WTC11 (cell line): ENCODE data around the gene SHISA6. TPM values are rescaled to one million over a fixed set of nuclear protein-coding genes. Genes with fewer than 3 reads are reported as not detected.

Experiments
- ATAC-seq: fragments of 200-7000 bp; cut with Tn5 transposase; 2 replicates; pipeline ENCODE4 v1.10.0; 2021; ENCODE audit warnings: mild to moderate bottlenecking, moderate library complexity
- CTCF ChIA-PET: fragments of 300-600 bp; sonication (Branson Sonifier 250); formaldehyde crosslinking; loops from one replicate; lab custom pipeline; 2021; ENCODE audit warnings: antibody characterized with exemption; lab: Charles Lee
- POLR2A ChIA-PET: fragments of 350-600 bp; sonication (Branson Sonifier 250); formaldehyde crosslinking; loops from one replicate; lab custom pipeline; 2021; ENCODE audit warnings: antibody characterized with exemption; lab: Charles Lee
- DNase-seq: peaks from one replicate; pipeline ENCODE4 v3.0.0; 2021; ENCODE audit warnings: low spot score
- H3K27ac Mint-ChIP-seq: 2 replicates; pipeline ENCODE4 v1.8.0; 2021; ENCODE audit warnings: mixed read lengths
- H3K27me3 Mint-ChIP-seq: 2 replicates; pipeline ENCODE4 v1.8.0; 2021; ENCODE audit warnings: low read depth, mild to moderate bottlenecking, moderate library complexity, mixed read lengths
- H3K36me3 Mint-ChIP-seq: 2 replicates; pipeline ENCODE4 v1.8.0; 2021; ENCODE audit warnings: mixed read lengths
- H3K4me1 Mint-ChIP-seq: 2 replicates; pipeline ENCODE4 v1.8.0; 2022; ENCODE audit warnings: mixed read lengths
- H3K4me3 Mint-ChIP-seq: 2 replicates; pipeline ENCODE4 v1.8.0; 2021; ENCODE audit warnings: mild to moderate bottlenecking, moderate library complexity, mixed read lengths
- H3K9me3 Mint-ChIP-seq: 2 replicates; pipeline ENCODE4 v1.8.0; 2021; ENCODE audit warnings: mixed read lengths
- CBFB ChIP-seq: sonication (generic); formaldehyde crosslinking; IDR thresholded peaks from 2 replicates; pipeline ENCODE4 v1.8.1; 2022; ENCODE audit warnings: mild to moderate bottlenecking, low read depth, missing genetic modification reagents
- E2F4 ChIP-seq: sonication (generic); formaldehyde crosslinking; IDR thresholded peaks from 2 replicates; pipeline ENCODE4 v1.8.1; 2022; ENCODE audit warnings: low read depth, mild to moderate bottlenecking, moderate library complexity, missing genetic modification reagents, borderline replicate concordance
- ETV6 ChIP-seq: sonication (generic); formaldehyde crosslinking; IDR thresholded peaks from 2 replicates; pipeline ENCODE4 v1.8.1; 2022; ENCODE audit warnings: mild to moderate bottlenecking, missing genetic modification reagents
- FOXJ3 ChIP-seq: sonication (generic); formaldehyde crosslinking; IDR thresholded peaks from 2 replicates; pipeline ENCODE4 v1.9.0; 2021; ENCODE audit warnings: missing genetic modification reagents, mild to moderate bottlenecking, borderline replicate concordance
- FOXP1 ChIP-seq: sonication (generic); formaldehyde crosslinking; IDR thresholded peaks from 2 replicates; pipeline ENCODE4 v1.8.0; 2022; ENCODE audit warnings: missing genetic modification reagents, mild to moderate bottlenecking, moderate library complexity, borderline replicate concordance
- JAZF1 ChIP-seq: fragments of 250-450 bp; sonication (Bioruptor Pico); IDR thresholded peaks from 2 replicates; pipeline ENCODE4 v1.9.0; 2021; ENCODE audit warnings: moderate library complexity, mild to moderate bottlenecking, inconsistent platforms
- JUN ChIP-seq: sonication (generic); formaldehyde crosslinking; IDR thresholded peaks from 2 replicates; pipeline ENCODE4 v1.8.0; 2023; ENCODE audit warnings: mild to moderate bottlenecking, missing genetic modification reagents
- KAT7 ChIP-seq: sonication (generic); formaldehyde crosslinking; IDR thresholded peaks from 2 replicates; pipeline ENCODE4 v1.8.1; 2023; ENCODE audit warnings: missing genetic modification reagents, mild to moderate bottlenecking, borderline replicate concordance
- MAX ChIP-seq: sonication (generic); formaldehyde crosslinking; IDR thresholded peaks from 2 replicates; pipeline ENCODE4 v1.8.0; 2022; ENCODE audit warnings: mild to moderate bottlenecking, missing genetic modification reagents
- MXD4 ChIP-seq: fragments of 250-450 bp; sonication (Bioruptor Pico); IDR thresholded peaks from 2 replicates; pipeline ENCODE4 v1.8.0; 2021; ENCODE audit warnings: mild to moderate bottlenecking, moderate library complexity, borderline replicate concordance
- TEAD4 ChIP-seq: sonication (generic); formaldehyde crosslinking; IDR thresholded peaks from 2 replicates; pipeline ENCODE4 v1.8.0; 2022; ENCODE audit warnings: mild to moderate bottlenecking, missing genetic modification reagents
- ZNF263 ChIP-seq: sonication (generic); formaldehyde crosslinking; IDR thresholded peaks from 2 replicates; pipeline ENCODE4 v1.8.1; 2022; ENCODE audit warnings: low read depth, mild to moderate bottlenecking, moderate library complexity, missing genetic modification reagents
- ZNF281 ChIP-seq: sonication (generic); formaldehyde crosslinking; IDR thresholded peaks from 2 replicates; pipeline ENCODE4 v1.8.0; 2023; ENCODE audit warnings: mild to moderate bottlenecking, missing genetic modification reagents
- ZNF423 ChIP-seq: fragments of 250-450 bp; sonication (Bioruptor Pico); IDR thresholded peaks from 2 replicates; pipeline ENCODE4 v2.1.2; 2022; ENCODE audit warnings: mild to moderate bottlenecking, moderate library complexity
- total RNA-seq: library from RNA; stranded (reverse); gene quantifications from 3 replicates; pipeline ENCODE4 v1.2.3, GENCODE V29; 2021
- TF ChIP-seq, protein P1 (sequence below): sonication (generic); formaldehyde crosslinking; IDR thresholded peaks from 2 replicates; pipeline ENCODE4 v1.8.1; 2022; ENCODE audit warnings: missing genetic modification reagents, borderline replicate concordance
- TF ChIP-seq, protein P2 (sequence below): sonication (generic); formaldehyde crosslinking; IDR thresholded peaks from 2 replicates; pipeline ENCODE4 v1.8.1; 2023; ENCODE audit warnings: mild to moderate bottlenecking, missing genetic modification reagents, borderline replicate concordance
- TF ChIP-seq, protein P3 (sequence below): fragments of 250-450 bp; sonication (Bioruptor Pico); IDR thresholded peaks from 2 replicates; pipeline ENCODE4 v2.1.2; 2022; ENCODE audit warnings: mild to moderate bottlenecking, moderate library complexity
- TF ChIP-seq, protein P4 (sequence below): sonication (generic); formaldehyde crosslinking; IDR thresholded peaks from 2 replicates; pipeline ENCODE4 v1.8.1; 2022; ENCODE audit warnings: mild to moderate bottlenecking, missing genetic modification reagents, moderate library complexity, borderline replicate concordance

The SHISA6 gene
- total RNA-seq, 1 experiment from 2014 or later: 1.1 TPM

GRCh38 chr17:11554542-11554941 lies 313.5 kb downstream of the SHISA6 start (continued):
- TF ChIP-seq, protein P1, sequence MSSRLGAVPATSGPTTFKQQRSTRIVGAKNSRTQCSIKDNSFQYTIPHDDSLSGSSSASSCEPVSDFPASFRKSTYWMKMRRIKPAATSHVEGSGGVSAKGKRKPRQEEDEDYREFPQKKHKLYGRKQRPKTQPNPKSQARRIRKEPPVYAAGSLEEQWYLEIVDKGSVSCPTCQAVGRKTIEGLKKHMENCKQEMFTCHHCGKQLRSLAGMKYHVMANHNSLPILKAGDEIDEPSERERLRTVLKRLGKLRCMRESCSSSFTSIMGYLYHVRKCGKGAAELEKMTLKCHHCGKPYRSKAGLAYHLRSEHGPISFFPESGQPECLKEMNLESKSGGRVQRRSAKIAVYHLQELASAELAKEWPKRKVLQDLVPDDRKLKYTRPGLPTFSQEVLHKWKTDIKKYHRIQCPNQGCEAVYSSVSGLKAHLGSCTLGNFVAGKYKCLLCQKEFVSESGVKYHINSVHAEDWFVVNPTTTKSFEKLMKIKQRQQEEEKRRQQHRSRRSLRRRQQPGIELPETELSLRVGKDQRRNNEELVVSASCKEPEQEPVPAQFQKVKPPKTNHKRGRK (CRISPR knock-in tag): no peak
- TF ChIP-seq ZNF263 (CRISPR knock-in tag) (no peak), FOXP1 (CRISPR knock-in tag) (no peak), CBFB (CRISPR knock-in tag) (no peak), E2F4 (CRISPR knock-in tag) (no peak), ZNF423 (no peak)
- TF ChIP-seq, protein P2, sequence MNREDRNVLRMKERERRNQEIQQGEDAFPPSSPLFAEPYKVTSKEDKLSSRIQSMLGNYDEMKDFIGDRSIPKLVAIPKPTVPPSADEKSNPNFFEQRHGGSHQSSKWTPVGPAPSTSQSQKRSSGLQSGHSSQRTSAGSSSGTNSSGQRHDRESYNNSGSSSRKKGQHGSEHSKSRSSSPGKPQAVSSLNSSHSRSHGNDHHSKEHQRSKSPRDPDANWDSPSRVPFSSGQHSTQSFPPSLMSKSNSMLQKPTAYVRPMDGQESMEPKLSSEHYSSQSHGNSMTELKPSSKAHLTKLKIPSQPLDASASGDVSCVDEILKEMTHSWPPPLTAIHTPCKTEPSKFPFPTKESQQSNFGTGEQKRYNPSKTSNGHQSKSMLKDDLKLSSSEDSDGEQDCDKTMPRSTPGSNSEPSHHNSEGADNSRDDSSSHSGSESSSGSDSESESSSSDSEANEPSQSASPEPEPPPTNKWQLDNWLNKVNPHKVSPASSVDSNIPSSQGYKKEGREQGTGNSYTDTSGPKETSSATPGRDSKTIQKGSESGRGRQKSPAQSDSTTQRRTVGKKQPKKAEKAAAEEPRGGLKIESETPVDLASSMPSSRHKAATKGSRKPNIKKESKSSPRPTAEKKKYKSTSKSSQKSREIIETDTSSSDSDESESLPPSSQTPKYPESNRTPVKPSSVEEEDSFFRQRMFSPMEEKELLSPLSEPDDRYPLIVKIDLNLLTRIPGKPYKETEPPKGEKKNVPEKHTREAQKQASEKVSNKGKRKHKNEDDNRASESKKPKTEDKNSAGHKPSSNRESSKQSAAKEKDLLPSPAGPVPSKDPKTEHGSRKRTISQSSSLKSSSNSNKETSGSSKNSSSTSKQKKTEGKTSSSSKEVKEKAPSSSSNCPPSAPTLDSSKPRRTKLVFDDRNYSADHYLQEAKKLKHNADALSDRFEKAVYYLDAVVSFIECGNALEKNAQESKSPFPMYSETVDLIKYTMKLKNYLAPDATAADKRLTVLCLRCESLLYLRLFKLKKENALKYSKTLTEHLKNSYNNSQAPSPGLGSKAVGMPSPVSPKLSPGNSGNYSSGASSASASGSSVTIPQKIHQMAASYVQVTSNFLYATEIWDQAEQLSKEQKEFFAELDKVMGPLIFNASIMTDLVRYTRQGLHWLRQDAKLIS (CRISPR knock-in tag): no peak
- TF ChIP-seq, protein P3, sequence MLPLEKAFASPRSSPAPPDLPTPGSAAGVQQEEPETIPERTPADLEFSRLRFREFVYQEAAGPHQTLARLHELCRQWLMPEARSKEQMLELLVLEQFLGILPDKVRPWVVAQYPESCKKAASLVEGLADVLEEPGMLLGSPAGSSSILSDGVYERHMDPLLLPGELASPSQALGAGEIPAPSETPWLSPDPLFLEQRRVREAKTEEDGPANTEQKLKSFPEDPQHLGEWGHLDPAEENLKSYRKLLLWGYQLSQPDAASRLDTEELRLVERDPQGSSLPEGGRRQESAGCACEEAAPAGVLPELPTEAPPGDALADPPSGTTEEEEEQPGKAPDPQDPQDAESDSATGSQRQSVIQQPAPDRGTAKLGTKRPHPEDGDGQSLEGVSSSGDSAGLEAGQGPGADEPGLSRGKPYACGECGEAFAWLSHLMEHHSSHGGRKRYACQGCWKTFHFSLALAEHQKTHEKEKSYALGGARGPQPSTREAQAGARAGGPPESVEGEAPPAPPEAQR (CRISPR knock-in tag): no peak

DNA sequence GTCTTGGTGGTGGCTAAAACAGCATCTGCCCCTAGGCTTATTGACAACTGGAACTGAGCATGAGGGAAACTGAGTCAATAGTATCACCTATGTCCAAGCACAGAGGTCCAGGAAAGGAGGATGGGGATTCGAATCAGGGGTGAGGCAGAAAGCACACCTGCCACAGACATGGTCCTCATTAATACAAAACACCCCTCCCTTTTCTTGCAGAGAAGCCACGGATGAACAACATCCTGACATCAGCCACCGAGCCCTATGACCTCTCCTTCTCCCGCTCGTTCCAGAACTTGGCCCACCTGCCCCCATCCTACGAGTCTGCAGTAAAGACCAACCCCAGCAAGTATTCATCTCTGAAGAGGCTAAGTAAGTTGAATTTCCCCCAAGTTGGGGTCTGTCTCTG lies 314.5 kb downstream of the SHISA6 start:
- Mint-ChIP-seq H3K4me1 (no peaks in the 10 kb centered on the region), H3K27ac (no peak overlapping the region), H3K4me3 (no peak overlapping the region), H3K9me3 (peaks cover 60% of the 10 kb centered on the region), H3K27me3 (peaks cover 17% of the 10 kb centered on the region), H3K36me3 (peaks cover 64% of the 10 kb centered on the region)
- ATAC-seq (no peak), DNase-seq (no peak)
- ChIA-PET POLR2A (no interaction called here), CTCF (no interaction called here)
- TF ChIP-seq FOXJ3 (CRISPR knock-in tag): no peak
- TF ChIP-seq MXD4: no peak
- TF ChIP-seq MAX (CRISPR knock-in tag): no peak

DNA sequence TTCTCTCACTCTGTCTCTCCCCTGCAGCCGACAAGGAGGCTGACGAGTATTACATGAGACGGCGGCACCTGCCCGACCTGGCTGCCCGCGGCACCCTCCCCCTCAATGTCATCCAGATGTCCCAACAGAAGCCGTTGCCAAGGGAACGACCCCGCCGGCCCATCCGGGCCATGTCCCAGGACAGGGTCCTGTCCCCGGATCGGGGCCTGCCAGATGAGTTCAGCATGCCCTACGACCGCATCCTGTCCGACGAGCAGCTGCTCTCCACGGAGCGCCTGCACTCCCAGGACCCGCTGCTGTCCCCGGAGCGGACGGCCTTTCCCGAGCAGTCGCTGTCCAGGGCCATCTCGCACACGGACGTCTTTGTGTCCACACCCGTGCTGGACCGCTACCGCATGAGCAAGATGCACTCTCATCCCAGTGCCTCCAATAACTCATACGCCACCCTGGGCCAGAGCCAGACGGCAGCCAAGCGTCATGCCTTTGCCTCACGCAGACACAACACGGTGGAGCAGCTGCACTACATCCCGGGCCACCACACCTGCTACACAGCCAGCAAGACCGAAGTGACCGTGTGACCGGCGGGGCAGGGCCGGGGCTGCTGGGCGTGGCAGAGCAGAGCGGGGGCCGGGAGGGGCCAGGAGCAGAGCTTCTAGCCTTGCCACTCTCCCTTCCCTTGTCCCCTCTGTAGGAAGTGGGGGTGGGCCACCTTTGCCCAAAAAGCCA lies 316.9 kb downstream of the SHISA6 start:
- no peaks in the 10 kb centered on the region for H3K4me1 Mint-ChIP-seq
- H3K4me3 Mint-ChIP-seq: no peak overlapping the region
- H3K9me3 Mint-ChIP-seq: peaks cover 57% of the 10 kb centered on the region
- ChIA-PET POLR2A (no interaction called here), CTCF (no interaction called here)
- peaks cover 15% of the 10 kb centered on the region for H3K27me3 Mint-ChIP-seq
- peaks cover 63% of the 10 kb centered on the region for H3K36me3 Mint-ChIP-seq
- DNase-seq (no peak), ATAC-seq (no peak)
- H3K27ac Mint-ChIP-seq: no peak overlapping the region
- TF ChIP-seq ZNF281 (CRISPR knock-in tag) (no peak), TEAD4 (no peak), KAT7 (CRISPR knock-in tag) (no peak), JUN (no peak), ETV6 (no peak), JAZF1 (CRISPR knock-in tag) (no peak)
- TF ChIP-seq, protein P4, sequence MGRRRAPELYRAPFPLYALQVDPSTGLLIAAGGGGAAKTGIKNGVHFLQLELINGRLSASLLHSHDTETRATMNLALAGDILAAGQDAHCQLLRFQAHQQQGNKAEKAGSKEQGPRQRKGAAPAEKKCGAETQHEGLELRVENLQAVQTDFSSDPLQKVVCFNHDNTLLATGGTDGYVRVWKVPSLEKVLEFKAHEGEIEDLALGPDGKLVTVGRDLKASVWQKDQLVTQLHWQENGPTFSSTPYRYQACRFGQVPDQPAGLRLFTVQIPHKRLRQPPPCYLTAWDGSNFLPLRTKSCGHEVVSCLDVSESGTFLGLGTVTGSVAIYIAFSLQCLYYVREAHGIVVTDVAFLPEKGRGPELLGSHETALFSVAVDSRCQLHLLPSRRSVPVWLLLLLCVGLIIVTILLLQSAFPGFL (CRISPR knock-in tag): no peak
